Astrocyte of the hippocampus (primary cell): ENCODE results near the gene PPM1H.
"Not testable (repeated sequence)": the region's sequence is repeated elsewhere in the genome, so short reads cannot be mapped to it uniquely, and the experiment has no call there.

ENCODE experiments used
- DNase-seq: peaks from one replicate; pipeline ENCODE4 v3.0.0; 2011; ENCODE audit warnings: low read depth, low spot score

The PPM1H gene

GRCh38 chr12:62947364-62947763 is 12.4 kb upstream of the PPM1H start:
- DNase-seq, result no peak

- DNase-seq, result no peak
Measured at GRCh38 chr12:62943779-62944395, 8.9 kb upstream of the PPM1H start.

DNA sequence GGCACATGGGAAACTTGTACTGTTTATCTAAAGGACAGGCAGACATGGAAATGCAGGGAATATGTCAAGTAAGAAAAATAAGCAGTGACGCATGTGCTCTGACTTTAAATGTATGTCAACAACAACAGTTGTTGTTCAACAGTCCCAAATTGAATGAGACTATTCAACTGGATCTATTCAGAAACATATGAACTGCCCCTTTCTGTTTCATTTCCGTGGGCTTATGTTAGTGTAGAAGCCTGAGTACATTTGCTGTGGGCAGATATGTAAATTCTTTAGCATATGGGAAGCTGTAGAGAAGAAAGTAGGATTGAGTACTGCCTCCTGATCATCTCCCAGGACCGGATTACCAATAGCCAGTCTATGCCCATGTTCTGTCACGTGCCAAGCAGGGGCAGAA is 7.4 kb upstream of the PPM1H start:
- not testable (repeated sequence) for DNase-seq

DNA sequence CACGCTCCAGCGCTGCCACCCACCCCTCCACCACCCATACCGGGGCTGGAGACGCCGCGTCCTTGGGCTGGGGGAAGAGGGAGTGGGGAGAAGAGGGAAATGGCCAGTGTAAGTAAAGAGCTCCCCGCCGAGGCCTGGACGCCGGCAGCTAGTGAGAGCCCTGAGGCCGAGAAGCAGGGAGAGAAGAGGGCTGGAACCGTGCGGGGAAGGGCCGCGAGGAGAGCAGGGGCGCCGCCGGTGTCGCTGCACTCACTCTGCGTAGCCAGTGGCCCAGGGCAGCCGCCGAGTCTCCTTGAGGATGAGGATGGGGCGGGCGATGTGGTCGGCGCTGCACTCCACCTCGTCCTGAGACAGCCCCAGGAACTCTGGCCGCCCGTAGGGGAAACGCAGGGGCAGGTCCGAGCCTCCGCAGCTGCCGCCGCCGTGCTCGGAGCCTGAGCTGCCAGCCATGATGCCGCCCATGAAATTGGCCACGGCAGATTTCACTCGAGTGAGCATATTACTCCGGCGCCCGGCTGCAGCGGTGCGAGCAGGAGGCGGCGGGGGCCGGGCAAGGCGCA is 631 bp downstream of the PPM1H start:
- peak; percentile 70 for DNase-seq

DNA sequence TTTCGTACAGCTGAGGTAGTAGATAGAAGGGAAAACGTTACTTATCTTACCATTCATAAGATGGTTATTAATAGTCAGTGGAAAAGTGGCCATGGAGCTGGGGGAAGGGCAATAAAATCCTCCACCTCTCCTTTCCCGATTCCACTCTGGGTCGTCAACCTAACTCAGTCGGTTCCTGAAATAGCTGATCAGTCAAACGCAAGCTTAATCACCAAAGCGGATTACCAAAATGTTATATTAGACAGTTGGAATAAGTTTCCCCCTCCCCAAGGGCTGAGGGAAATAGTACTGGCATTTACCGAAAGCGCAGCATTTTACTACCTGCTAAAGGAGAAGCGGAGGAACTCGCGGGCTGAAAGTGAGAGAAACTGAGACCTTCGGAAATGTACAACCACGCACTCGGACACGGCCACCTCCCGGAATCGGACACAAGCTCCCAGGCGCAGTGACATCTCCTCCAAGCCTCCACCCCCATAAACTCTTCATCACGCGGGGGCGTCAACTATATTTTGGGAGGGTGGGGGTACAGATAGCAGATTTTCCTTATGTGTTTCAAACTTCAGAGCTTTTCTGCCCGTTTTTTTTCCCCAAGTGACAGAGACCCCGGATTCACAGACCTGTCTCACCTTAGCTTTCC is 1.2 kb downstream of the PPM1H start:
- DNase-seq, result peak; percentile 33

GRCh38 chr12:62933220-62933601 is 1.7 kb downstream of the PPM1H start:
- peak; percentile 25 for DNase-seq

DNA sequence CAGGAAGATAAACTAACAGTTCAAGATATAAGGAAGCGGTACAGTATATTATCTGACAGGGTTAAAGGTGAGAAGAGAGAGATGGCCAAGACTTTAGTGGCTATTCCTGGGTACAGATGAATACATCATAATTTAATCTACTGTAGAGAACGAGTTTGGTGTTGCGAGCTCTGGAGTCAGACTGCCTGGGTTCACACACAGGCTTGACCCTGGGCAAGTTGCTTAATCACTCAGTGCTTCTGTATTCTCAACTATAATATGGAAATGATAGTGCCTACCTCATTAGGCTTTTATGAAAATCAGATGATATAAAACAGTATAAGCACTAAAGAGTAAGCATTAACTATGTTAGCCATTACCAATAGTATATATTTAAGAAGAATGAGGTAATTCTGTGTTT is 3.5 kb downstream of the PPM1H start:
- DNase-seq, result no peak

DNA sequence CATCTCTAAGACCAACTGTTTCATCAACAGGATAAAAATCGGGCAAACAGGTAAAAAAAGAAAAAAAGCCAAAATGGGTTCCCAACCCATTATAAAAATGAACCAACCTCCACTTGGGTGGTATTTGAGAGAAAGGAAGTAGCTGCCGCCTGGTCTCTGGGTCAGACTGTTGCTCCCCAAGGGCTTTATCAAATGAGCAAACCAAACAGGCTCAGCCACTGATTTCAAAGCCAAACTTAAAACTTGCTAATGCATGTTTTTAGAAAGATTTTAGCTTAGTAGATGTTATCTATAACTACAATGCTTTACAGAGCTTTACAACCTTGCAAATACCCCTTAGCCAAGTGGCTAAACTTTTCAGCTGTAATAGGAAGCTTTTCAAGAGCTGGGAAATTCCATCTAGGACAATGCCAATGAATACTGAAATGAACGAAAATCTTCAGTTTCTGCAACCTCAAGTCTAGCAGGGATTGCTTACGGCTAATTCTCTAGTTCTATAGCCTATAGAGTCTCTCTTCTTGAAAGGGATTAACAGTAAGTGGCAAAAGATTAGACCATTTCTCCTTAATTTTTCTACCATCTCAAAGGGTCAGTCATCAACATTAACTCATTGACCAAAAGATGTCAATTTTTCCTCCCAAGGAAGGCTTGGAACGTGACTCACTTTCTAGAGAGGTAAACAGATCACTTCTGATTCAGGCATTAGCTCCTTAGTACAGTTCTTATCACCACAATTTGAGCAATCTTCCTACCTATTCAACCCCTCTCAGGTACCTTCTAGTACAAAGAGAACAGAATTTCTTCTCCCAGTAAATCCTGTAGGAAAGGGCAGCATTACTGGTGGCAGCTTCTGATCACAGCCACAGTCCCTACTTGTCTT is 4.2 kb downstream of the PPM1H start:
- no peak for DNase-seq

- DNase-seq, result no peak
Measured at GRCh38 chr12:62928632-62929031, 6.3 kb downstream of the PPM1H start.

GRCh38 chr12:62925680-62926079 is 9.3 kb downstream of the PPM1H start:
- DNase-seq, result no peak

- no peak for DNase-seq
Measured at GRCh38 chr12:62924084-62924483, 10.9 kb downstream of the PPM1H start.

GRCh38 chr12:62922539-62922938 is 12.4 kb downstream of the PPM1H start:
- no peak for DNase-seq

DNA sequence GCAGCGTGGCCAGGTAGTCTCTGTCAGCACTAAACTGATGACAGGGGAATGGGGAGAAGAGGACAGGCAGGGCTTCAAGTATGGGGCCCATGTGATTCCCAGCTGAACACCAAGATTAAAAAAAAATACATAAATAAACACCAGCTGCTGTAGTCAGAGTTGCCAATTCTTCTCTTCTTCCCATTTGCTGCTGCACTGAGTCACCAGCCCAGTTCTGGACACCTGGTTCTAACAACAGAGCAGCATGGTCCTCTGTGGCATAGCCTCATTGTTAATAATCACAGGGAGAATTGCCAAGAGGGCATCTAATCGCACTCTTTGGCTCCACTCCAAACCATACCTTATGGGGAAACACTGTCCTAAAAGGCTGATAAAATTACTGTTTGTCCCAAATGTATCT is 15.1 kb downstream of the PPM1H start:
- peak; percentile 16 for DNase-seq

GRCh38 chr12:62917926-62918325 is 17.0 kb downstream of the PPM1H start:
- DNase-seq, result peak; percentile 16

DNA sequence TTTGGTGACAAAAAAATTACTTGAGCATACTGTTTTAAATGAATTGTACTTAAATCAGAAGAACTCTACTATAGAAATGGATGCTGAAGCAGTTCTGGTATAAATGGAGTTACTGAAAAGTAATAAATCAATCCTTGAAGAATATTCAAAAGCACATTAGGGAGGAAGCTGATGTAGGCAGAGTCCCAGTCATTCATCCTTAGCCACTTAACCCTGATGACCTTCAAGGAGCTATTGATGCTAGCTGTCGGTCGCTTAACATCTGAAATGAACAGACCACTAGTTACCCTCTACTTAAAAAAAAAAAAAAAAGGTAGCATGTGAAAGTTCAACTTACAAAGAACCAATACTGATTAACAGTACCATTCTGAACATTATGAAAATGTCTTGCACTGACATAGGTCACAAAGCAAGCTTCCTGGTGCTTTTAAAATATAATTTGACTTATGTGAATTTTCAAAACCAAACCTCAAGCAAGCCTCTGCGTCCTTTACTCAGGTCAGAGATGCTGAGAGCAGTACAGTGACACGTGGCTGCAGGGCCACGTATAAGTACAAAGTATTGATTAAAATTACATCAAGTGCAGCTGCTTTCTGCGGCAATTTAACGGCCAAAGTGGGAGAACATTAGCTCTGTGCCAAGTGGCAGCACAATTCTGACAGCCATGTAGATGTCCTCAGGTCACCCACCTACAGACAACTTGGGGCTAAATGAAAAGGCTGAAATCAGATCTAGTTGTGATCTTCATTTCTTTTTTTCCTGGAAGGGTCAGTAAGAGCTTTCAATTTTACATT is 18.1 kb downstream of the PPM1H start:
- no peak for DNase-seq

GRCh38 chr12:62915204-62915529 is 19.8 kb downstream of the PPM1H start:
- no peak for DNase-seq

- no peak for DNase-seq
Measured at GRCh38 chr12:62914443-62915203, 20.3 kb downstream of the PPM1H start.

GRCh38 chr12:62913380-62913779 is 21.6 kb downstream of the PPM1H start:
- no peak for DNase-seq

GRCh38 chr12:62912644-62913043 is 22.3 kb downstream of the PPM1H start:
- no peak for DNase-seq

DNA sequence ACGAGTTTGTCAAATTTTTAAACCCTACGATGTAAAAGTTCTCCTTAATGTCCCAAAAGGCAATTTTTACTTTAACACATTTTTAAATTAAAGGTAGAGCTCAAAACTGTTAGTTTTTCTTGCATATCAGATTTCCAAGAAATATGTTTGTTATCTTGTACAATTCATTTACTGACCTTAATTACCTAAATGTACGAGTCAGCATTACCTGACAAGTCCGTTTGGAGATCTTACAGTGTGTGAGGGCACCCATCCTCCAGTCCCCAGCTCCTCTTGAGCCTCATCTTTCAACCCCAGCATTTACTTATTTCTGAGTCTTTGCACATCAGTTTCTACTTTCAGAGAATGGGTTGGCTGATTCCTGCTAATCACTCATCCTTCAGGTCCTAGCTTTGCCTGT is 23.7 kb downstream of the PPM1H start:
- DNase-seq, result no peak

GRCh38 chr12:62910549-62911169 is 24.3 kb downstream of the PPM1H start:
- no peak for DNase-seq
